Neural cell (in vitro differentiated cells): ENCODE data around the gene EPB41L2. TPM values are rescaled to one million over a fixed set of nuclear protein-coding genes. Genes with fewer than 3 reads are reported as not detected.

Experiments used
- H2AFZ ChIP-seq: fragments of 200-600, 300-800 bp; sonication (generic), shearing (Covaris generic); 2 replicates; pipeline ENCODE4 v1.6.0; 2014; ENCODE audit warnings: low read depth, mild to moderate bottlenecking, antibody characterized with exemption, low read length, moderate library complexity
- H3F3A ChIP-seq: fragments of 200-600 bp; shearing (Covaris generic); 2 replicates; pipeline ENCODE4 v1.6.1; 2016; ENCODE audit warnings: mild to moderate bottlenecking, moderate library complexity, mixed read lengths, antibody characterized with exemption, low read length; ENCODE audit not compliant: insufficient read depth, poor library complexity, severe bottlenecking
- H3K27ac ChIP-seq: fragments of 200-600, 300-800 bp; sonication (generic), shearing (Covaris generic); 2 replicates; pipeline ENCODE4 v1.5.1; 2014; ENCODE audit warnings: mild to moderate bottlenecking, low read length, moderate library complexity
- H3K27me3 ChIP-seq: fragments of 300-800, 200-600 bp; sonication (generic), shearing (Covaris generic); 2 replicates; pipeline ENCODE4 v1.6.0; 2014; ENCODE audit warnings: mild to moderate bottlenecking, low read depth, low read length, moderate library complexity; ENCODE audit not compliant: insufficient read depth
- H3K36me3 ChIP-seq: fragments of 300-800, 200-600 bp; sonication (generic), shearing (Covaris generic); 2 replicates; pipeline ENCODE4 v1.5.1; 2014; ENCODE audit warnings: mild to moderate bottlenecking, antibody characterized with exemption, low read length, moderate library complexity; ENCODE audit not compliant: insufficient read depth
- H3K4me2 ChIP-seq: fragments of 300-800, 200-600 bp; sonication (generic), shearing (Covaris generic); 2 replicates; pipeline ENCODE4 v1.6.0; 2014; ENCODE audit warnings: mild to moderate bottlenecking, low read length
- H3K4me3 ChIP-seq: fragments of 300-800, 200-600 bp; sonication (generic), shearing (Covaris generic); 2 replicates; pipeline ENCODE4 v1.5.1; 2014; ENCODE audit warnings: mild to moderate bottlenecking, low read length, moderate library complexity
- H3K79me2 ChIP-seq: fragments of 200-600 bp; shearing (Covaris generic); replicated peaks from 2 replicates; pipeline ENCODE4 v1.6.0; 2014; ENCODE audit warnings: mild to moderate bottlenecking, low read length, moderate library complexity; ENCODE audit not compliant: insufficient read depth
- H3K9ac ChIP-seq: fragments of 300-800, 200-600 bp; sonication (generic), shearing (Covaris generic); 2 replicates; pipeline ENCODE4 v1.6.1; 2016; ENCODE audit warnings: mild to moderate bottlenecking, low read length, mixed read lengths
- H3K9me2 ChIP-seq: fragments of 200-600 bp; shearing (Covaris generic); 2 replicates; pipeline ENCODE4 v1.6.1; 2016; ENCODE audit warnings: mild to moderate bottlenecking, low read length, mixed read lengths; ENCODE audit not compliant: insufficient read depth
- H3K9me3 ChIP-seq: fragments of 200-600, 300-800 bp; sonication (generic), shearing (Covaris generic); 2 replicates; pipeline ENCODE4 v1.6.1; 2016; ENCODE audit warnings: mild to moderate bottlenecking, mixed run types, low read length, moderate library complexity, mixed read lengths
- H4K20me1 ChIP-seq: fragments of 200-600 bp; shearing (Covaris generic); 2 replicates; pipeline ENCODE4 v1.6.1; 2016; ENCODE audit warnings: mild to moderate bottlenecking, mixed run types; ENCODE audit not compliant: insufficient read depth
- EP300 ChIP-seq: fragments of 450-650 bp; conservative IDR thresholded peaks from 2 replicates; pipeline ENCODE4 v1.6.1; 2014; ENCODE audit warnings: antibody characterized with exemption, mild to moderate bottlenecking, moderate library complexity; ENCODE audit not compliant: poor library complexity, severe bottlenecking
- EZH2 ChIP-seq: fragments of 200-600, 300-800 bp; shearing (Covaris generic), sonication (generic); IDR thresholded peaks from 2 replicates; pipeline ENCODE4 v1.6.1; 2014; ENCODE audit warnings: antibody characterized with exemption, low read length, borderline replicate concordance, mild to moderate bottlenecking; ENCODE audit not compliant: insufficient read depth, poor library complexity, severe bottlenecking
- MXI1 ChIP-seq: fragments of 450-650 bp; conservative IDR thresholded peaks from 2 replicates; pipeline ENCODE4 v1.6.1; 2014; ENCODE audit warnings: antibody characterized with exemption, mild to moderate bottlenecking; ENCODE audit not compliant: poor library complexity, severe bottlenecking
- POLR2AphosphoS5 ChIP-seq: IDR thresholded peaks from 2 replicates; pipeline ENCODE4 v1.6.1; 2012
- RAD21 ChIP-seq: fragments of 450-650 bp; conservative IDR thresholded peaks from 2 replicates; pipeline ENCODE4 v1.6.1; 2014; ENCODE audit warnings: antibody characterized with exemption, mild to moderate bottlenecking, moderate library complexity
- SMC3 ChIP-seq: fragments of 450-650 bp; conservative IDR thresholded peaks from 2 replicates; pipeline ENCODE4 v1.6.1; 2014; ENCODE audit warnings: antibody characterized with exemption, mild to moderate bottlenecking, moderate library complexity; ENCODE audit not compliant: poor library complexity
- TAF1 ChIP-seq: IDR thresholded peaks from 2 replicates; pipeline ENCODE4 v1.6.1; 2012; ENCODE audit warnings: low read depth
- polyA plus RNA-seq: library from polyadenylated mRNA; depleted of rRNA; stranded (reverse); fragments of >200 nt; gene quantifications from 2 replicates; pipeline ENCODE4 v1.2.3, GENCODE V29; 2014
- TF ChIP-seq, protein P1 (sequence below): fragments of 450-650 bp; IDR thresholded peaks from 2 replicates; pipeline ENCODE4 v1.5.1; 2014; ENCODE audit warnings: antibody characterized with exemption, mild to moderate bottlenecking, moderate library complexity; ENCODE audit not compliant: poor library complexity, severe bottlenecking
- TF ChIP-seq, protein P2 (sequence below): IDR thresholded peaks from 2 replicates; pipeline ENCODE4 v1.6.1; 2012; ENCODE audit warnings: borderline replicate concordance

Gene EPB41L2
- polyA plus RNA-seq, 1 donor from 2014 or later, result 13.5 TPM

DNA sequence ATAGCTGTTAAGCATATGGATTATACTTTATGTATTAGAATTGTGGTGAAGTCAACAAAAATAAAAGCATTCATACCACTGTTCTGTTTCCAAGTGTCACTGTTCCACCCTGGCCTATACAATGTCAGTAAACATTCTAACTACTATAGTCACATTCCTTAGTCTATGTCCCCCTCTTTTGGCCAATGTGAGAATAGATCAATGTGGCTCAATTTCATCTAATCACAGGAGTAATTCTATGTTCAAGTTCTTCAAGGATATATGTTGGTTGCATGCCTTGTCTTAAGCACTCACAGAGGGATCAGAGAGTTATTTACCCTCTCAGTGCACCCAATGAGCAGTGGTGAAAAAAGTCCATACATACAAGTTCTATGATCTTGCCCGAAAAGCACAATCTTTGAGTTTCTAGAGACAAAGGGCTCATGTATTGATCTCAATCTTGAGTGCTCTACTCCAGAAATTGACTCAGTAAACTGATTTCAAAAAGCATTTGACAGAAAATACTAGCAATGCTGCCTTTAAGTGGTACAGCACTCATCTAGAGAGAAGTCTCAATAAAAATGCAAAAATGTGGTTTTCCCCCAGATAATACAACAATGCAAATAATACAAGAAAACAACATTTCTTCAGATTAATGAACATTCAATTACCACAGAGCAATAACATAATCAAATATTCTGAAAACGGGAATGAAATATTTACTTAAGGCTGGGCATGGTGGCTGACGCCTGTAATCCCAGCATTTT lies 219.3 kb downstream of the EPB41L2 start:
- Histone ChIP-seq H3K9me3 (no peaks in the 10 kb centered on the region), H2AFZ (no peak overlapping the region), H3K4me2 (no peak overlapping the region), H3K9me2 (no peaks in the 10 kb centered on the region), H3K4me3 (no peak overlapping the region), H3K36me3 (no peaks in the 10 kb centered on the region), H3K27me3 (no peaks in the 10 kb centered on the region), H3K27ac (no peak overlapping the region), H3K9ac (no peak overlapping the region), H3K79me2 (no peaks in the 10 kb centered on the region), H4K20me1 (no peaks in the 10 kb centered on the region), H3F3A (no peaks in the 10 kb centered on the region)
- no peak for TF ChIP-seq MXI1
- peak; percentile 15 for TF ChIP-seq POLR2AphosphoS5
- TF ChIP-seq EZH2, result no peak
- peak; percentile 95 for TF ChIP-seq SMC3
- no peak for TF ChIP-seq EP300
- TF ChIP-seq, protein P1, sequence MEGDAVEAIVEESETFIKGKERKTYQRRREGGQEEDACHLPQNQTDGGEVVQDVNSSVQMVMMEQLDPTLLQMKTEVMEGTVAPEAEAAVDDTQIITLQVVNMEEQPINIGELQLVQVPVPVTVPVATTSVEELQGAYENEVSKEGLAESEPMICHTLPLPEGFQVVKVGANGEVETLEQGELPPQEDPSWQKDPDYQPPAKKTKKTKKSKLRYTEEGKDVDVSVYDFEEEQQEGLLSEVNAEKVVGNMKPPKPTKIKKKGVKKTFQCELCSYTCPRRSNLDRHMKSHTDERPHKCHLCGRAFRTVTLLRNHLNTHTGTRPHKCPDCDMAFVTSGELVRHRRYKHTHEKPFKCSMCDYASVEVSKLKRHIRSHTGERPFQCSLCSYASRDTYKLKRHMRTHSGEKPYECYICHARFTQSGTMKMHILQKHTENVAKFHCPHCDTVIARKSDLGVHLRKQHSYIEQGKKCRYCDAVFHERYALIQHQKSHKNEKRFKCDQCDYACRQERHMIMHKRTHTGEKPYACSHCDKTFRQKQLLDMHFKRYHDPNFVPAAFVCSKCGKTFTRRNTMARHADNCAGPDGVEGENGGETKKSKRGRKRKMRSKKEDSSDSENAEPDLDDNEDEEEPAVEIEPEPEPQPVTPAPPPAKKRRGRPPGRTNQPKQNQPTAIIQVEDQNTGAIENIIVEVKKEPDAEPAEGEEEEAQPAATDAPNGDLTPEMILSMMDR, result peak; percentile 94
- TF ChIP-seq RAD21, result peak; percentile 97
- TF ChIP-seq, protein P2, sequence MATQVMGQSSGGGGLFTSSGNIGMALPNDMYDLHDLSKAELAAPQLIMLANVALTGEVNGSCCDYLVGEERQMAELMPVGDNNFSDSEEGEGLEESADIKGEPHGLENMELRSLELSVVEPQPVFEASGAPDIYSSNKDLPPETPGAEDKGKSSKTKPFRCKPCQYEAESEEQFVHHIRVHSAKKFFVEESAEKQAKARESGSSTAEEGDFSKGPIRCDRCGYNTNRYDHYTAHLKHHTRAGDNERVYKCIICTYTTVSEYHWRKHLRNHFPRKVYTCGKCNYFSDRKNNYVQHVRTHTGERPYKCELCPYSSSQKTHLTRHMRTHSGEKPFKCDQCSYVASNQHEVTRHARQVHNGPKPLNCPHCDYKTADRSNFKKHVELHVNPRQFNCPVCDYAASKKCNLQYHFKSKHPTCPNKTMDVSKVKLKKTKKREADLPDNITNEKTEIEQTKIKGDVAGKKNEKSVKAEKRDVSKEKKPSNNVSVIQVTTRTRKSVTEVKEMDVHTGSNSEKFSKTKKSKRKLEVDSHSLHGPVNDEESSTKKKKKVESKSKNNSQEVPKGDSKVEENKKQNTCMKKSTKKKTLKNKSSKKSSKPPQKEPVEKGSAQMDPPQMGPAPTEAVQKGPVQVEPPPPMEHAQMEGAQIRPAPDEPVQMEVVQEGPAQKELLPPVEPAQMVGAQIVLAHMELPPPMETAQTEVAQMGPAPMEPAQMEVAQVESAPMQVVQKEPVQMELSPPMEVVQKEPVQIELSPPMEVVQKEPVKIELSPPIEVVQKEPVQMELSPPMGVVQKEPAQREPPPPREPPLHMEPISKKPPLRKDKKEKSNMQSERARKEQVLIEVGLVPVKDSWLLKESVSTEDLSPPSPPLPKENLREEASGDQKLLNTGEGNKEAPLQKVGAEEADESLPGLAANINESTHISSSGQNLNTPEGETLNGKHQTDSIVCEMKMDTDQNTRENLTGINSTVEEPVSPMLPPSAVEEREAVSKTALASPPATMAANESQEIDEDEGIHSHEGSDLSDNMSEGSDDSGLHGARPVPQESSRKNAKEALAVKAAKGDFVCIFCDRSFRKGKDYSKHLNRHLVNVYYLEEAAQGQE, result no peak
- no peak for TF ChIP-seq TAF1

DNA sequence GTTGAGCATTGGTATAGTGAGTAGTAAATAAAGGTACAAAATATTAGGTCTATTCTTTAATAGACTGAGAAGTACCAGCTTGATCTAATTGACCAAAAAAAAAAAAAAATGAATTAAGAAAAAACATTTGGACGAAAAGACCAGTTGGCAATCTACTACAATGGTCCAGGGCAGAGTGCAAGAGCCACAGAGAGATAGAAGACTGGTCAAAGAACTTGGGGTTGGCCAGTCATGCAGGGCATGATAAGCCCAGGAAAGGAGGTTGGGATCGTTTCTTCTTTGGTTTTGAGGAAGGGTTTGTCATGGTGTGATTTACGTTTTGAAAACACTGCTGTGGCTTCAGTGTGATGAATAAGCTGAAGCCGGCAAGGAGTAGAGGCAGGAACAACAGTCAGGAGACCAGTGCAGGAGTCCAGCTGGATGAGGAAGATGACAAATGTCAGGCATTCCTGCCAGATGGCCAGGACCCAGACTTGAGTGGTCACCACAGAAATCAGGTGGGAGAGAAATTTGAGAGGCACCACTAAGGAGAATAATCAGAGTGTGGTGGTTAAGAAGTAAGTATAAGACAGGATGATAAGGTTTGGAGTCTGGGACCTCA lies 221.8 kb downstream of the EPB41L2 start:
- no peaks in the 10 kb centered on the region for H3K27me3 ChIP-seq
- no peaks in the 10 kb centered on the region for H3K79me2 ChIP-seq
- TF ChIP-seq TAF1 (no peak), EZH2 (no peak), SMC3 (no peak), EP300 (no peak), RAD21 (no peak), POLR2AphosphoS5 (no peak), MXI1 (no peak)
- TF ChIP-seq, protein P2, result no peak
- TF ChIP-seq, protein P1, result no peak
- H3K27ac ChIP-seq, result no peak overlapping the region
- H3K4me3 ChIP-seq, result no peak overlapping the region
- H3K36me3 ChIP-seq, result no peaks in the 10 kb centered on the region
- H2AFZ ChIP-seq, result no peak overlapping the region
- H3F3A ChIP-seq, result no peaks in the 10 kb centered on the region
- H3K4me2 ChIP-seq, result no peak overlapping the region
- H3K9me2 ChIP-seq, result no peaks in the 10 kb centered on the region
- H3K9me3 ChIP-seq, result no peaks in the 10 kb centered on the region
- H3K9ac ChIP-seq, result no peak overlapping the region
- H4K20me1 ChIP-seq, result no peaks in the 10 kb centered on the region
